GM18498 (cell line): ENCODE results near the gene TMEM198.

ENCODE experiments used
- ATAC-seq: cut with Tn5 transposase; IDR thresholded peaks from one replicate; pipeline ENCODE4 v1.9.1; 2021; ENCODE audit warnings: mild to moderate bottlenecking, moderate library complexity; ENCODE audit not compliant: unreplicated experiment

TMEM198 gene

DNA sequence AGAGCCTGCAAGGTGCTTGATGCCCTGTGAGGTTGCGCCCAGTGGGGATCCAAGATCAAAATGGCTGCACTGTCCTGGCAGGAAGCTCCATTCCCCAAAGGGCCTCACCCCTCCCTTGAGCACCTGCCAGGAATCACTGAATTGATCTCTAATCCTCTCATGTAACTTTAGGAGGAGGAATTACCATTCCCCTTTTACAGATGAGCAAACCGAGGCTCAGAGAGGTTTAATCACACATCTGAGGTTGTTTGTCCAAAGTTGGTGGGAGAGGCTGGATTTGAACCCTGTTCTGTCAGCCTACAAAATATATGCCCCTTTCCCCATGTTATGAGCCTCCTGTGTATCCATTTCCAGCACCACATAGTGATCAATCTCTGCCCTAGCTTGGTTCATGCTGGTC is 19.0 kb upstream of the TMEM198 start:
- ATAC-seq, result no peak

DNA sequence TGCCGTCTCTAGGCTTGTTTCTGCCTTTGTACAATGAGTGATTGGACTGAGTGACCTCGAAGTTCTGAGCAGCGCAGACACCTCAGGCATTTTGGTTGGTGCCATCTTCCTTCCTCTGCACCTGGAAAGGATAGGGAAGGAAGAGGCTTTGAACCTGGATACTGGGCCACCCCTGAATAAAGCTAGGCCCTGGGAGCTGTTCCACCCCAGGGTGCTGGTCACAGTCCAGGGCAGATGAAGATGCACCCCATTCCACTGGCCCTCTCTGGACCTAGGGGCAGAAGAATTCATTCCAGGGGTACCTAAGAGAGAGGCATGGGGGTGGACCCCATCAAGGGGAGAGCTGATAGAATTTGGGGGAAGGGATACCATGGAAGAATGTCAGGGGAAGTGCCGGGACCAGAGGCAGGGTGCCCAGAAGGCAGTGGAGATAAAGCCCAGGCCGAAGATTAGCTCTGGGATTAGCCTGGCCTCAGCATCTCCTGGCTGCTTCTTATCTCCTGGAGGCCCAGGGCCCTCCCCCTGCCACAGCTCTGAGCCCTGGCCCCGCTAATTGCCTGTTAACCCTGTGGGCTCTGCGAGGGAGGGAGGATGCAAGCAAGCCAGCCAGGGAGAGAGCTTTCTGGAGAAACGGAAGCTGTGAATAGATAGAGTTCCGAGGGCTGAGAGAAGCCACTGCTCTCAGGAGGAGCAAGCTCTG is 18.1 kb upstream of the TMEM198 start:
- no peak for ATAC-seq

DNA sequence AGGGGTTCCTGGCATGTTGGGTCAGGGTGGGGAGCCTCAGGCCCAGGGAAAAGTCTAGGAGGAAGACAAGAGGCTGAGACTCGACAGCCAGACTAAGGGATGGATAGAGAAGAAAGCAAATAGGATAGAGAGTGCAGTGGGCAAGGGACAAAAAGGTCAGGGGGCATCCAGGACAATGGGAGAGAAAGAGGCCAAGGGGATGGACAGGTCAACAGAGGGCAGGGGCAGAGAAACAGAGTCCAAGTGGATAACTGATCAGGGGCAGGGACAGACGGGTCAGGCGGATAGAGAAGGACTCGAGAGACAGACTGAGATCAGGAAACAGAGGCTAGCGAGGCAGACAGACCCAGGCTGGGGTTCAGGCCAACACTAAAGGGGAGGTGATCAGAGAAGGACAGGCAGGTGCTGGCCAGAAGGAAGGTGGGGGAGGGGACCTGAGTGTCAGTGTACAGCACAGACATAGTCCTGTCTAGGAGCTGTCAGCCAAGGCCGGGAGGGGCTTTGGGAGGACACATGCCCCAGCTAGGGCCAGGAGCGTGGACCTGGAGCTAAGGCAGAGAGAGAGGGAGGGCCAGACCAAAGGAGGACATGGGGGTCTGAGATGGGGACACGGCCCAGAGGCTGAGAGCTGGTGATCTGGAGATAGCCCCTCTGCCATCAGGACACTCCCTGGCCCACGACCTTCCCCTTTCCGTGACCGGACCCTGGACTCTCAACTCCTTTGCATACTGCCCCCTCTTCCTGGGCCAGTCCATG is 17.3 kb upstream of the TMEM198 start:
- no peak for ATAC-seq

DNA sequence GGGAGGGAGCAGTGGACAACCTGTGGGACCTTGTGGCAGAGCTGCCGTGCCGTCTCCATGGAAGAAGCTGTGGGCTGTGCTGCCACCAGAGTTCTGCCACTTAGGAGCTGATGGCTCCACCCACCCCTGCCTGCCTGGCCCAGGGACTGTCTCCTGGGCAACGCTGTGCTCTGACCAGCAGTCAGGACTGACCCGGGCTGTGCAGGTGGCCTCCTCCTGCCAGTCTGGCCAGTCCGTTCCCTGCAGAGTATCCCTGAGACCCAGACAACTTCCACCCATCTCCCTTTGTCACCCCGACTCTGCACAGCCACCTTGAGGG is 16.8 kb upstream of the TMEM198 start:
- no peak for ATAC-seq

DNA sequence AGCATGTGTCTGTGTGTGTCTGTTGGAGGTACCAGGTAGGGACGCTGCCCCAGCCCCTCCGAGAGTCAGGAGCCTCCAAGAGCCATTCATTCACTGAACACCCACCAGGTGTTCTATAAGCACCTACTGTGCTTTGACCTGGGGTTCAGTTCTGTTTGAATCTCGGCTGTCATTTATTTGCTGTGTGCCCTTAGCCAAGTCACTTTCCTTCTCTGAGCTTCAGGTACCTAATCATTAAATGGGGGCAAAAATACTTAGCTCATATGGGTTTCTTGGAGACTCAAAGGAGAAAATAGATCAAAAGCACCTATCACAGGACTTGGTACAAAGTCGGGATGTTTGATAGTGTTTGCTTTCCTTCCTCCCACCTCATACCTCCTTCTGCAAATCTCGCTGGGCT is 16.4 kb upstream of the TMEM198 start:
- ATAC-seq, result no peak

DNA sequence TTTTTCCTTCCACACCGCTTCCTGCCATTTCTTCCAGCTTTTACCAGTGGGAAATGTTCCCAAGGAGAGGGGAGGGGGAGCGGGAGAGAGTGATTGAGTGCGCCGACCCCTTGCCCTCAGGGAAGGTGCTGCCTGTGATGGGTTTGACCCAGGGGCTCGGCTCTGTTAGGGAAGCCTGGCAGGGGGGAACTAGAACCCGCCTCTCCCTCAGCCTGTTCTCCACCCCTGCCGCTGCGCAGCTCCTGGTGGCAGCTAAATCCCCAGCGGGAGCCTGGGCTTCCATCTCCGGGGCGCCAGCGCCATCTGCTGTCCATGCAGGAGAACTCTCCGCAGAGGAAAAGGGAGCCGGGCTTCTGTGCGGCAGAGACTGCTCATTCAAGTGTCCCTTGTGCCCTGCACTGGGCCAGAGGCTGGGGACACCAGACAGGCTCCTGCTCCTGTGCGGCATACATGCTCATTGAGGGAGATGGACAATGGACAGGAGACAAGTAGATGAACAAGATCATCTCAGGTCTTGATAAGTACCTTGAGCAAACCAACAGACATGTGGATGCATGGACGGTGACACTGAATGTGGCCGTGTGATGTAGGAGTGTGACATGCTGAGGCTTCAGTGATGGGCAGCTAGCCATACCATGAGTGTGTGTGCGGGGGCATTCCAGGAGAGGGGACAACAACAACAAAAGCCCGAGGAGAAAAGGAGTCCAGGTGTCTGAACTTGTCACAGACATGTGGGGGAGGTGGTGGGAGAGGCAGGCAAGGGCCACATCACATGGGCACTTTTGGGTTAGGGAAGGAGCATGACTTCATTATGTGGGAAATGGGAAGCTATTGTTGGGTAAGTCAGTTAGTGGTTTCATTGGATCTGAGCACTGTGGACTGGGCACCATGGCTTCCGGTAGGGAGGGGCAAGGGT is 13.5 kb upstream of the TMEM198 start:
- peak; percentile 88 for ATAC-seq

DNA sequence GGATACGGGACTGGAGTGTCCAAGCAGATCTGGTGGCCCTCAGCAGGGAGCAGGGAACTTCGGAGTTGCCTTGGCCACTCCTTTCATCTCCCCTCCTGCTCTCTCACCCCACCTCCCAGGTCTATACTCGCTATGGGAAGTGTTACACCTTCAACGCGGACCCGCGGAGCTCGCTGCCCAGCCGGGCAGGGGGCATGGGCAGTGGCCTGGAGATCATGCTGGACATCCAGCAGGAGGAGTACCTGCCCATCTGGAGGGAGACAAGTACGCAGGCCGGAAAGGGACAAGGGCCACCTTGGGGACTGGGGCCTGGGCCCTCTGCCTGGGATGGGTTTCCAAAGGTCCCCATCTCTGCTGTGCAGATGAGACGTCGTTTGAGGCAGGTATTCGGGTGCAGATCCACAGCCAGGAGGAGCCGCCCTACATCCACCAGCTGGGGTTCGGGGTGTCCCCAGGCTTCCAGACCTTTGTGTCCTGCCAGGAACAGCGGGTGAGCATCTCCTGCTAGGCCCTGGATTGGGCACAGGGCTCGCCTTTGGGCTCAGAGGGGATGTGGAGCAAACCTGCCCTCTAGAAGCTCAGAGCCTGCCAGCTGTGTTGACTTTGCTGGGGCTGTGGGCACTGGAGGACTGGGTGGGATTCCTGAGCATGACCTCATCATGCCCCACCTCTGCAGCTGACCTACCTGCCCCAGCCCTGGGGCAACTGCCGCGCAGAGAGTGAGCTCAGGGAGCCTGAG is 12.0 kb upstream of the TMEM198 start:
- no peak for ATAC-seq

DNA sequence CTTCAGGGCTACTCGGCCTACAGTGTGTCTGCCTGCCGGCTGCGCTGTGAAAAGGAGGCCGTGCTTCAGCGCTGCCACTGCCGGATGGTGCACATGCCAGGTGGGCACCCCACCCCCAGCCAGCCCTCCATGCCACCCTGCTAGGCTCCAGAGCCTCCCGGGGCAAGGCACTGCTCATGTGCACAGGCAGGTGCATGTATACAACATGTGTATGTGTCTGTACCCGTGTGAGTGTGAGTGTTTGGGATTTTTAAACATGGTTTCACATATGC is 11.5 kb upstream of the TMEM198 start:
- no peak for ATAC-seq

DNA sequence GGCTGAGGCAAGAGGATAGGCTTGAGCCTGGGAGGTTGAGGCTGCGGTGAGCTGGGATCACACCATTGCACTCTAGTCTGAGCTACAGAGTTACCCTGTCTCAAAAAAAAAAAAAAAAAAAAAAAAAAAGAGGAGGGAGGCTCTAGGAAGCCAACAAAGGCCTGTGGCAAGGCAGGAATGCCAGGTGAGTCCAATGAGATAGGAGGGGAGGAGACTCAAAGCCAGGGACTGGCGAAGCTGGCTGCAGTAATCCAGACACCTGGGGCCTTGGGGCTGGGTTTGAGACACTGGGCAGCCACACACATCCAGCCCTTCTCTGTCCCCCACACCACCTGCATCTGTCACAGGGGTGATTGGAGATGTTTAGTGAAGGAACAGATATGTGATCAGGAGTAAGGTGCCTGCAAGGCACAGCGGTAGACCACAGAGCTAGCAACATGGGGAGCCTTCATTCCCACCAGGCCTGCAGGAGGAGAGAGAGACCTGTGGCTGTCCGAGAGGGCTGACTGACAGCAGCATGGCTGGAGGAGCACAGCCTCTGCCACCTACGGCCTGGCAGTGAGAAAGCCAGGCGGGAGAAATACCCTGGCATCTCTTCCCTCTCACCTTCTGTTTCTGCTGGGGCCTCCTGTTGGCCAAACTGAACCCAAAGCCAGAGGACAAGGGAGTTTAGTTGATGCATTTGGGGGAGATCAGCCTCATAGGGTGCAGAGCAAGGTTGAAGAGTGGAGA is 9.7 kb upstream of the TMEM198 start:
- ATAC-seq, result no peak

DNA sequence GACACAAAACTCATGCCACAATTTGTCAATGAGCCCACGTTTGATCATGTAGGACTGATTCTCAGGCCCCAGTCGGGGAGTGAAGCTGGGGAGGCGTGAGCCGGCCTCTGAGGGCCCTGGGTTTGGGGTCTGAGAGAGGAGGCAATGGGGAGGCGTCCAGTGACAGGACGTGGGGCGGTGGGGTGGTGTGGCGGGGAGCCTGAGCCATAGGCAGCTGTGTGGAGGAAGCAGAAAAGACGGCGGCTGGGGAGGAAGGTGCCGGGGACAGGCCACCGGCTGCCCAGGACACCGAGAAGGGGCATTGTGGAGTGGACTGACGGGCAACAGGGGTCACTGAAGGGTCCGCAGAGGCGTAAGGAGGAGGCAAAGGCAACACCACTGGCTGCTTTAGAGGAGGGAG is 7.4 kb upstream of the TMEM198 start:
- ATAC-seq, result no peak

DNA sequence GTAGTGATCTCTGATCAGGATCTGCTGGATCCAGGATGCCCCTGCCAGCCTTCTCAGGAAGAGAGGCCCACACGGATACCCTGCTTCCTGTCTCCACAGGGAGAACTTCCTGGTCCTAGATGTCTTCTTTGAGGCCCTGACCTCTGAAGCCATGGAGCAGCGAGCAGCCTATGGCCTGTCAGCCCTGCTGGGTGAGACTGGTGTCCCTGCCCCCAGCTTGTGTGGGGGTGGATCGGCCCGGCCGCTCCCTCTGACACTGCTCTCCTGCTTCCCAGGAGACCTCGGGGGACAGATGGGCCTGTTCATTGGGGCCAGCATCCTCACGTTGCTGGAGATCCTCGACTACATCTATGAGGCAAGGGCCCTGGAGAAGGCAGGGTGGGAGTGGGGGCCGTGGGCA is 6.9 kb upstream of the TMEM198 start:
- ATAC-seq, result no peak

DNA sequence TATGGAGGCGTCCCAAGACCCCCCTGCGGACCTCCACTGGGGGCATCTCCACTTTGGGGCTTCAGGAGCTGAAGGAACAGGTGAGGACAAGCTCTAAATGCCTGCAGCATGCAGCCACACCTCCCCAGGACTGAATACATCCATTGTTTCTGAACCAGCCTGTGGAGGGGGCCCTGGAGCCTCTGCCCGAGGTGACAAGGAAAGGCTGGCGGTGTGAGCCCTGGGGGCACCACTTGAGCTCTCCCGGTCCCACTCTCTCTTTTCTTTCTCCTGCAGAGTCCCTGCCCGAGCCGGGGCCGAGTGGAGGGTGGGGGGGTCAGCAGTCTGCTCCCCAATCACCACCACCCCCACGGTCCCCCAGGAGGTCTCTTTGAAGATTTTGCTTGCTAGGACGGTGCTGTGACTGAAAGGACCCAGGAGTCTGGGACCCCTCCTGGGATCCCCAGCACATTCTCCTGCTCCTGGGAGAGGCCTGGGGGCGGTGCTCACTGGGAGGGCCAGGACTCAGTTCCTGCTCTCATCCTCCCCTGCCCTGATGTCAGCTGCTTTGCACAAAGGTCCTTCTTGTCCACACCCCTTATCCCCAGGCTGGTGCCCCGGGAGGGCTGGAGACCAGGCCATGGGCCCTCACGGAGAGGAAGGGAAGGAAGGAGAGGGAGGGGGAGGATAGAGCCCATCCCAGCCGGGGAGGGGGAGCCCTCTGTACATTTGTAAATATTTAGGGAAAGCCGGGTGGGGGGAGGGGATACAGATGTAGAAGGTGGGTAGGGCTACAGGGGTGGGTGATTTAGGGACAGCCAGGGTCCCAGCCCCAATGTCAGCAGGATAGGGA is 6.0 kb upstream of the TMEM198 start:
- ATAC-seq, result no peak

DNA sequence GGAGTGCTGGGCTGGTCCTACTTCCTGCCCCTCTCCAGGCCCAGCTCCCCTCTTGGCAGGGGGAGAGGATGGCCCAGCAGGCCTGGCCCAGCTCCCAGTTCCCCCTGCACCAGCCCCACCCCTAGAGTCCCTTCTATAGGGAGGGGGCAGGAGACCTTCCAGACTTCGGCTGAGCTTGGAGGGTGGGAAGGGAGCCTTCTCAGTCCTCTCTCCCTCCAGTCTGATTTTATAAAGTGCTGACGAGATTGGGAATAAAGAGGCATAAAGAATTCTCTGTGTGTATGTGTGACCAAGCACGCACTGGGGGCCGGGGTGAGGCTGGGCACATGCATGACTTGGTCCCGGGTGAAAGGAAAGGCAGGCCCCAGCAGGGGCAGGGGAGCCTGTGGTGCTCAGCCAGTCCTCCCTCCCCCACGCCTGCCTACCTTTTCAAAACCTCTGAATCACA is 5.3 kb upstream of the TMEM198 start:
- no peak for ATAC-seq

DNA sequence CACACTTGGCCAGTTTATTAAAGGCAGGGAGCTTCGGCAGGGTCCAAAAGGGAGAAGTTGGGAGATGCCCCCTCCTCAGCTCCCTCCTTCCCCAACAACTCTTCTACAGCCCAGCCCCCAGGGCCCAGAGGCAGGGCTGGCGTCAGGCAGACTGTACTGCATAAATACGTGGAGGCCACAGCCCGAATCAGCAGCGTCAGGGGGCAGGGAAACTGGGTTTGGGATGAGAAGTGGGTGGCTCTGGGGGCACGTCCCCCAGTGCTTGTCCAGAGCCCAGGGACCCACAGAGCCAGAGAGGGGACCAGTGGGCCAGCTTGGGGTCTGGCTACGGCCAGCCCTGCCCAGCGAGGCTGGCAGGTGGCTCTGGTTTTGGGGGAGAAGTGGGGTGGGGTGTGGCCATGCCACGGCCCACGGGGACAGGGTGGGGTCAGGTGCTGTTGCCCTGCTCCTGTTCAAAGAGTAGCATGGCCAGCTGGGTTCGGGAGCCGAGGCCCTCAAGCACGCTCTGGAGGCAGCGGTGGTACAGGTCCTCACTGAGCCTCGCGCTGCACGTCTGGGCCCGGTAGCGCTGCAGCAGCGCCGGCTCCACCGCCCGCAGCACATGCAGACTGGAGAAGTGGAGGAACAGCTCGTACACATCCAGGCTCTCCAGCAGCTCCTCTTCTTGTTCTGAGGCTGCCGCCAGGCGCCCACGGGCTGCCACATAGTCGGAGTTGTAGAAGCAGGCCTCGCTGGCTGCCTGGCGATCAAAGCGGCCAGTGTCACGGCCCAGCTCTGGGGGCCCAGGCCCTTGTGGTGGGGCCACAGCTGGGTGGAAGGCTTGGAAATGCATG is 4.7 kb upstream of the TMEM198 start:
- ATAC-seq, result no peak

DNA sequence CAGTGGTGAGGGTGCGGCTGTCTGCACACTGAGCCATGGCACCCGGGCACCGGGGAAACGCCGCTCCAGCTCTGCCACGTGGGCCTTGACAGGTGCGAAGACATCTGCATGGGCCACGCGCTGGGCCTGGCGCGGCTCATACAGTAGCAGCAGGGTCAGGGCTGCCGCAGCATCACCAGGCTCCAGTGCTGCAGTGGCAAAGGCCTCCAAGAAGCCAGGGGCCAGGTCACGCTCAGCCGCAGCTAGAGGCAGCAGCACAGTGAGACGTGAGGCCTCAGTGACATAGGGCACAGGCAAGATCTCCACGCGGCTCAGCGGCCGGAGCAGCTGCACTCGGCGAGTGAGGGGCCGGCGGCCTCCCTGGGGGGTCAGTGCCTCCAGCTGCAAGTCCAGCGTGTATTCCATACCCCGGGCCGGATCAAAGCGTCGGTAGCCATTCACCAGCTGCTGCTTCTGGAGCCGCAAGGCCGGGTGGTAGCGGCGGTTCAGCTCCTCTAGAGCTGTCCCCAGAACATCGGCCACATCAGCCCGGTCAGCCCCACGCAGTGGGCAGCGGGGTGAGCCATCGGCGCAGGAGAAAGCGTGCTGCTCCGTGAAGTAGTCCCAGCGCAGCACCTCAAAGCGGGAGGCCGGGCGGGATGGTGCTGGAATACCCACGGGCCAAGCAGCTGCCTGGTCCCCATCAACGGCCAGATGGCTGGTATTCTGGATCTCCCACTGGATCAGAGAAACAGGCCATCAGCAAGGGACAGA is 3.7 kb upstream of the TMEM198 start:
- ATAC-seq, result no peak

DNA sequence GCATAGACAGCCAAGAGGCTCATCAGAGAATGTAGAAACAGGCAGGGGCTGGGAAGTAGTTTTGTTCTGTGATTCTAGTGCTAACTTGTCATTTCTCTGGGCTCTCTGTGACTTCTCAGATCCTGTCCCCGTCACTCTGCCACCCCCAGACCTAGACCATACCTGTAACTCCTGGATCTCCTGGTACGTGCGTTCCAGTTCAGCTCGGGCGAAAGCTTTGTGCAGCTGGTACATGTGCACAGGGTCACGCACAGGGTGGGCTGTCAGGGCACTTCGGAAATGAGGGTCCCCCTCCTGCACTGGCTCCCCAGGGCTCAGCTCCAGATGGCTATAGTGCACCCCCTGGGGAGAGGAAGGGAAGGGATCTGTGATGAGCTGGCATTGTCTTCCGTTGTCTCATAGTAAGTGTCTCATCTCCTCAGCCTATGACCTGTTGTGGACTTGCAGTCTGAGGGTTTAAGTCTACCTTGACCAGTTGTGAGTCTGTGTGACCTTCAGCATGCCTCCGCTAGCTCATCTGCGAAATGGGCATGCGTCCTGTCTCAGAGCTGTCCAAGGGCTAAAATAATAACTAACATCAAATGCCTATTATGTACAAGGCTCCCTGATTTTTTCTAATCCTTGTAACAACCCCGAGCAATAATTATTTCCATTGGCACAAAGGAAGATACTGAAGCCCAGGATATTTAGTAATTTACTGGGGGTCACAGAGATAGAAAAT is 2.9 kb upstream of the TMEM198 start:
- ATAC-seq, result no peak

DNA sequence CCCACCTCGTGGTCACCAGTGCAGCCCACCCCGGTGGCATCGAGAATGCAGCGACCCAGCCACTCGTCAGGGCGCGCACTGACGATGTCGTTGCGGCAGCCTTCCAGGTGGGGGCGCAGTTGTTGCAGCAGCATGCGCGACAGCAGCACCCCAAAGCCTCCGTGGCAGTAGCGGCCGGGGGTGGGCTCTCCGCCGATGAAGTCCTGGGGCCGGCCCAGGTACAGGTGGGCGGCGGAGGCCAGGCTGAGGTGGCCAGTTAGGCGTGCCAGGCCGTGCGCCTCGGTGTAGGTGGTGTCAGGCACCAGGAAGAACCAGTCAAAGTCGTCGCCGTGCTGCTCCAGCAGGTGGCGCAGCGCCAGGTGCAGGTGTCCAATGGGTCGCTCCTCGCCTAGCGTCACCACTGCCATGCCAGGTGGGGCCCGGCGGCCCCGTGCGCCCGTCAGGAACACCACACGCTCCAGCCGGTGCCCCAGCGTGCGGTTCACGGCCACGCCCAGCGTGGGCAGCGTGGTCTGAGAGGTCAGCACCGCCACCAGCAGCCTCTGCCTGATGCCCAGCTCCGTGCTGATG is 2.1 kb upstream of the TMEM198 start:
- peak; percentile 44 for ATAC-seq
